NCI-H526 (cell line): ENCODE data around the gene SNRPE.

Experiments
- DNase-seq, 2 experiments: peaks; one replicate each; lab custom pipeline; 2025; lab: John Stamatoyannopoulos, UW

Gene SNRPE

GRCh38 chr1:203880606-203881005 is 19.2 kb downstream of the SNRPE start:
- no peak for DNase-seq

GRCh38 chr1:203888807-203889251 is 27.4 kb downstream of the SNRPE start:
- DNase-seq = no peak

GRCh38 chr1:203891950-203892349 is 30.6 kb downstream of the SNRPE start:
- no peak for DNase-seq

- DNase-seq = no peak
Observed at GRCh38 chr1:203898458-203899352, 37.3 kb downstream of the SNRPE start.

- DNase-seq = no peak
Observed at GRCh38 chr1:203899353-203899716, 37.9 kb downstream of the SNRPE start.

- no peak for DNase-seq
Observed at GRCh38 chr1:203899869-203900714, 38.7 kb downstream of the SNRPE start.

- no peak for DNase-seq
Observed at GRCh38 chr1:203901581-203901980, 40.2 kb downstream of the SNRPE start.

- no peak for DNase-seq
Observed at GRCh38 chr1:203905275-203905674, 43.9 kb downstream of the SNRPE start.

GRCh38 chr1:203906932-203907331 is 45.5 kb downstream of the SNRPE start:
- no peak for DNase-seq

GRCh38 chr1:203907901-203908300 is 46.5 kb downstream of the SNRPE start:
- no peak for DNase-seq

- no peak for DNase-seq
Observed at GRCh38 chr1:203911806-203912205, 50.4 kb downstream of the SNRPE start.

- DNase-seq = no peak
Observed at GRCh38 chr1:203913073-203913521, 51.7 kb downstream of the SNRPE start.

- DNase-seq = no peak
Observed at GRCh38 chr1:203914292-203914691, 52.9 kb downstream of the SNRPE start.

- DNase-seq = no peak
Observed at GRCh38 chr1:203915811-203916210, 54.4 kb downstream of the SNRPE start.

- DNase-seq = no peak
Observed at GRCh38 chr1:203916756-203917155, 55.4 kb downstream of the SNRPE start.
